Bronchial epithelial cell (primary cell): ENCODE results near the gene PAK5. TPM values are rescaled to one million over a fixed set of nuclear protein-coding genes. Genes with fewer than 3 reads are reported as not detected.

Source experiments
- DNase-seq: peaks from one replicate; pipeline ENCODE4 v3.0.0-alpha.2; 2010; ENCODE audit warnings: low read depth
- FAIRE-seq: peaks from 2 replicates; lab custom pipeline; 2011; peaks lifted over from hg19 to GRCh38; lab: Jason Lieb, UNC
- H3K27me3 ChIP-seq: 2 replicates; pipeline ENCODE4 v1.5.1; 2011; ENCODE audit warnings: low read length; ENCODE audit not compliant: control insufficient read depth, insufficient read depth
- H3K36me3 ChIP-seq: 2 replicates; pipeline ENCODE4 v1.5.1; 2011; ENCODE audit warnings: low read length; ENCODE audit not compliant: control insufficient read depth, insufficient read depth
- H3K4me3 ChIP-seq: 2 replicates; pipeline ENCODE4 v1.5.1; 2011; ENCODE audit warnings: mild to moderate bottlenecking, low read depth, low read length, control low read depth
- total RNA-seq: library from RNA; depleted of rRNA; stranded (reverse); fragments of >200 nt; gene quantifications from 2 replicates; pipeline ENCODE4 v1.2.1, GENCODE V29; 2014
- TF ChIP-seq, protein P1 (sequence below): IDR thresholded peaks from 2 replicates; pipeline ENCODE4 v1.5.1; 2011; ENCODE audit warnings: mild to moderate bottlenecking, moderate library complexity, low read length, control low read depth, inconsistent platforms; ENCODE audit not compliant: insufficient read depth, severe bottlenecking

PAK5 gene
- total RNA-seq, 1 donor from 2014 or later = not detected

- DNase-seq (no peak), FAIRE-seq (no peak)
- no peaks in the 10 kb centered on the region for H3K27me3 ChIP-seq
- TF ChIP-seq, protein P1, sequence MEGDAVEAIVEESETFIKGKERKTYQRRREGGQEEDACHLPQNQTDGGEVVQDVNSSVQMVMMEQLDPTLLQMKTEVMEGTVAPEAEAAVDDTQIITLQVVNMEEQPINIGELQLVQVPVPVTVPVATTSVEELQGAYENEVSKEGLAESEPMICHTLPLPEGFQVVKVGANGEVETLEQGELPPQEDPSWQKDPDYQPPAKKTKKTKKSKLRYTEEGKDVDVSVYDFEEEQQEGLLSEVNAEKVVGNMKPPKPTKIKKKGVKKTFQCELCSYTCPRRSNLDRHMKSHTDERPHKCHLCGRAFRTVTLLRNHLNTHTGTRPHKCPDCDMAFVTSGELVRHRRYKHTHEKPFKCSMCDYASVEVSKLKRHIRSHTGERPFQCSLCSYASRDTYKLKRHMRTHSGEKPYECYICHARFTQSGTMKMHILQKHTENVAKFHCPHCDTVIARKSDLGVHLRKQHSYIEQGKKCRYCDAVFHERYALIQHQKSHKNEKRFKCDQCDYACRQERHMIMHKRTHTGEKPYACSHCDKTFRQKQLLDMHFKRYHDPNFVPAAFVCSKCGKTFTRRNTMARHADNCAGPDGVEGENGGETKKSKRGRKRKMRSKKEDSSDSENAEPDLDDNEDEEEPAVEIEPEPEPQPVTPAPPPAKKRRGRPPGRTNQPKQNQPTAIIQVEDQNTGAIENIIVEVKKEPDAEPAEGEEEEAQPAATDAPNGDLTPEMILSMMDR = no peak
- H3K4me3 ChIP-seq = no peak overlapping the region
- no peaks in the 10 kb centered on the region for H3K36me3 ChIP-seq
Measured at GRCh38 chr20:9758752-9759151, 80.1 kb downstream of the PAK5 start.

GRCh38 chr20:9756660-9757059, 82.2 kb downstream of the PAK5 start:
- FAIRE-seq (no peak), DNase-seq (no peak)
- Histone ChIP-seq H3K36me3 (no peaks in the 10 kb centered on the region), H3K27me3 (no peaks in the 10 kb centered on the region), H3K4me3 (no peak overlapping the region)
- TF ChIP-seq, protein P1 = no peak

DNA sequence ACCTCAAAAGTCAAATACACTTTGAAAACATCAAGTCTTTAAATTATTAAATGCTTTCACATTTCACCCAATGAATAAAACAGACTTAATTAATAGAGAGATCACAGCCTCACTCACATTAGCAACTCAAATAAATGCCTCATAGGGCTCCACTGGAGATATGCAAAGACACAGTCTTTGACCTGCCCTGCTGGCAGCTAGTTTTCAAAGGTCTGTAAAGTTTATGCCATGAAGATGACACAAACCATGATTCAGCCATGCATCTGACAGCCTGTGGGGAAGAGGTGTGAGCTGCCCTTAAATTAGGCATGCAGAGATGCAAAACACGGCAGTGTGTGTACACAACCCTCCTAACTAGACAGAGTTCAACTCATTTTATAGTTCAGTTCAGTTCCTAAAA, 83.6 kb downstream of the PAK5 start:
- Histone ChIP-seq H3K36me3 (no peaks in the 10 kb centered on the region), H3K27me3 (no peaks in the 10 kb centered on the region), H3K4me3 (no peak overlapping the region)
- FAIRE-seq (no peak), DNase-seq (no peak)
- TF ChIP-seq, protein P1 = no peak

DNA sequence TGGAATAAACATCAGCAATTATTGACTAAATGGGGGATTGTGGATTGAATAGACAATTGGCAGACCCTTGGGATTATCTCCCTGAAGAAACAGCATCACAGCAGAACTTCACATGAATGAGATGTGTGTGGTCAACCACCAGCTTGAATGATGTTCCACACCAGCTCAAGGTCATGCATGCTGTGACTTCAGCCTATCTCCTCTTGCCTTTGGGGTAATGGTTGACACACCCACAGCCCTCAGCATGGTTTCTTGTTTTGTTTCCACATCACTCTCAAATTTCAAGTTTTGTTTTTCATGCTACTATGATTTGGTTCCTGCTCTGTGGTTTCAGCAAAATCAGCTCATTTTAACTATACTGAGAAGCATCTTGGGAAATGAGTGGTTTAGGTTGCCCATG, 94.3 kb downstream of the PAK5 start:
- Histone ChIP-seq H3K36me3 (no peaks in the 10 kb centered on the region), H3K27me3 (no peaks in the 10 kb centered on the region), H3K4me3 (no peak overlapping the region)
- TF ChIP-seq, protein P1 = no peak
- DNase-seq (no peak), FAIRE-seq (no peak)

GRCh38 chr20:9743871-9744270, 95.0 kb downstream of the PAK5 start:
- TF ChIP-seq, protein P1 = no peak
- FAIRE-seq = no peak
- no peaks in the 10 kb centered on the region for H3K27me3 ChIP-seq

GRCh38 chr20:9742821-9743220, 96.1 kb downstream of the PAK5 start:
- TF ChIP-seq, protein P1 = no peak
- no peak overlapping the region for H3K4me3 ChIP-seq
- DNase-seq (no peak), FAIRE-seq (no peak)
- no peaks in the 10 kb centered on the region for H3K27me3 ChIP-seq
- H3K36me3 ChIP-seq = no peaks in the 10 kb centered on the region

More at GRCh38 chr20:9743871-9744270, 95.0 kb downstream of the PAK5 start:
- no peaks in the 10 kb centered on the region for H3K36me3 ChIP-seq
- no peak for DNase-seq
- H3K4me3 ChIP-seq = no peak overlapping the region
